IMR-90 (cell line): Measurements from ENCODE around the gene CNKSR3. TPM values are rescaled to one million over a fixed set of nuclear protein-coding genes. Genes with fewer than 3 reads are reported as not detected.

ENCODE experiments used
- ATAC-seq: fragments of 200-7000 bp; cut with Tn5 transposase; 2 replicates; pipeline ENCODE4 v1.9.1; 2020; ENCODE audit warnings: low read depth, mild to moderate bottlenecking, moderate library complexity
- BruUV-seq: library from RNA; stranded (reverse); fragments of 400-500 nt; replicated peaks from 2 replicates; lab custom pipeline; 2021; lab: Mats Ljungman, UMichigan
- CTCF ChIA-PET: fragments of 300-600 bp; formaldehyde crosslinking; extraction: SDS; loops from one replicate; lab custom pipeline; 2021; ENCODE audit warnings: antibody characterized with exemption; lab: Yijun Ruan, JAX
- POLR2A ChIA-PET: fragments of 300-600 bp; sonication (Branson Sonifier 250); formaldehyde crosslinking; loops from one replicate; lab custom pipeline; 2022; ENCODE audit warnings: antibody characterized with exemption; ENCODE audit not compliant: unreplicated experiment; lab: Charles Lee
- DNase-seq: peaks from one replicate; pipeline ENCODE4 v3.0.0; 2013
- H2AFZ ChIP-seq: replicated peaks from 2 replicates; pipeline ENCODE3; 2013; ENCODE audit warnings: low read length, mild to moderate bottlenecking; ENCODE audit not compliant: poor library complexity
- H2AK5ac ChIP-seq: 2 replicates; pipeline ENCODE4 v1.6.1; 2013; ENCODE audit warnings: low read depth, low read length, inconsistent platforms
- H2AK9ac ChIP-seq: replicated peaks from 2 replicates; pipeline ENCODE3; 2013; ENCODE audit warnings: mild to moderate bottlenecking, low read depth, low read length, moderate library complexity; ENCODE audit not compliant: poor library complexity
- H2BK120ac ChIP-seq: 2 replicates; pipeline ENCODE4 v1.6.1; 2013; ENCODE audit warnings: low read depth, low read length, inconsistent platforms
- H2BK15ac ChIP-seq: 3 replicates; pipeline ENCODE4 v1.6.1; 2013; ENCODE audit warnings: low read depth, low read length, inconsistent platforms
- H2BK20ac ChIP-seq: 2 replicates; pipeline ENCODE4 v1.6.1; 2013; ENCODE audit warnings: low read depth, mild to moderate bottlenecking, inconsistent platforms, low read length, moderate library complexity
- H2BK5ac ChIP-seq: 2 replicates; pipeline ENCODE4 v1.6.1; 2013; ENCODE audit warnings: mild to moderate bottlenecking, low read depth, low read length, inconsistent platforms; ENCODE audit not compliant: poor library complexity, severe bottlenecking
- H3K14ac ChIP-seq: replicated peaks from 2 replicates; pipeline ENCODE4 v1.6.1; 2013; ENCODE audit warnings: low read depth, low read length, inconsistent platforms
- H3K18ac ChIP-seq: 2 replicates; pipeline ENCODE4 v1.6.1; 2013; ENCODE audit warnings: low read depth, low read length, control low read depth
- H3K23ac ChIP-seq: 2 replicates; pipeline ENCODE4 v1.6.1; 2013; ENCODE audit warnings: low read depth, low read length, inconsistent platforms
- H3K27ac ChIP-seq: 2 replicates; pipeline ENCODE4 v1.5.1; 2013; ENCODE audit warnings: mild to moderate bottlenecking, control low read depth, low read length; ENCODE audit not compliant: insufficient read depth
- H3K27me3 ChIP-seq: 2 replicates; pipeline ENCODE4 v1.6.1; 2013; ENCODE audit warnings: low read length; ENCODE audit not compliant: control insufficient read depth, insufficient read depth
- H3K36me3 ChIP-seq: 2 replicates; pipeline ENCODE4 v1.6.1; 2013; ENCODE audit warnings: low read length, mixed read lengths; ENCODE audit not compliant: control insufficient read depth, insufficient read depth
- H3K4ac ChIP-seq: 2 replicates; pipeline ENCODE4 v1.6.1; 2013; ENCODE audit warnings: low read depth, low read length, inconsistent platforms
- H3K4me1 ChIP-seq: 2 replicates; pipeline ENCODE4 v1.6.1; 2013; ENCODE audit warnings: low read length, mixed read lengths; ENCODE audit not compliant: control insufficient read depth, insufficient read depth
- H3K4me2 ChIP-seq: 2 replicates; pipeline ENCODE4 v1.6.1; 2013; ENCODE audit warnings: low read depth, mild to moderate bottlenecking, control low read depth, low read length, moderate library complexity
- H3K4me3 ChIP-seq: 2 replicates; pipeline ENCODE4 v1.5.1; 2013; ENCODE audit warnings: low read depth, mild to moderate bottlenecking, control low read depth, low read length, moderate library complexity; ENCODE audit not compliant: insufficient read depth
- H3K56ac ChIP-seq: 2 replicates; pipeline ENCODE4 v1.6.1; 2013; ENCODE audit warnings: low read length, inconsistent platforms; ENCODE audit not compliant: insufficient read depth; ENCODE audit errors: extremely low read depth
- H3K79me1 ChIP-seq, 2 experiments: 2 replicates each; pipeline ENCODE4 v1.6.1; 2013; ENCODE audit warnings: low read length in 2 of 2, inconsistent platforms in 1 of 2, low read depth in 1 of 2
- H3K9ac ChIP-seq: 2 replicates; pipeline ENCODE4 v1.6.1; 2013; ENCODE audit warnings: low read depth, low read length, control low read depth
- H3K9me1 ChIP-seq: 2 replicates; pipeline ENCODE4 v1.6.1; 2013; ENCODE audit warnings: low read length, inconsistent platforms; ENCODE audit not compliant: insufficient read depth
- H3K9me3 ChIP-seq: 2 replicates; pipeline ENCODE4 v1.6.1; 2013; ENCODE audit warnings: low read length; ENCODE audit not compliant: control insufficient read depth, insufficient read depth
- H4K20me1 ChIP-seq: 2 replicates; pipeline ENCODE4 v1.6.1; 2013; ENCODE audit warnings: low read length, inconsistent platforms; ENCODE audit not compliant: insufficient read depth
- H4K5ac ChIP-seq: 2 replicates; pipeline ENCODE4 v1.6.1; 2013; ENCODE audit warnings: mild to moderate bottlenecking, low read depth, low read length, control low read depth
- H4K8ac ChIP-seq, 2 experiments: 2 replicates each; pipeline ENCODE4 v1.6.1; 2013; ENCODE audit warnings: low read depth in 2 of 2, low read length in 2 of 2, control low read depth in 1 of 2, inconsistent platforms in 1 of 2
- H4K91ac ChIP-seq: 2 replicates; pipeline ENCODE4 v1.6.1; 2013; ENCODE audit warnings: low read depth, low read length, inconsistent platforms; ENCODE audit not compliant: insufficient read depth
- BHLHE40 ChIP-seq: fragments of 150-350 bp; IDR thresholded peaks from 2 replicates; pipeline ENCODE4 v1.6.1; 2016; ENCODE audit warnings: mild to moderate bottlenecking, low read depth, low read length
- CEBPB ChIP-seq: IDR thresholded peaks from 2 replicates; pipeline ENCODE4 v1.6.1; 2012; ENCODE audit warnings: low read depth, low read length, improper control_type of control experiment
- CHD1 ChIP-seq: IDR thresholded peaks from 2 replicates; pipeline ENCODE4 v1.6.1; 2012; ENCODE audit warnings: low read depth, low read length, improper control_type of control experiment
- MAZ ChIP-seq: IDR thresholded peaks from 2 replicates; pipeline ENCODE4 v1.6.1; 2012; ENCODE audit warnings: low read depth, mild to moderate bottlenecking, low read length, improper control_type of control experiment, moderate library complexity, borderline replicate concordance
- MXI1 ChIP-seq: IDR thresholded peaks from 2 replicates; pipeline ENCODE4 v1.6.1; 2012; ENCODE audit warnings: low read depth, mild to moderate bottlenecking, low read length, moderate library complexity, borderline replicate concordance
- NFE2L2 ChIP-seq: fragments of 150-350 bp; IDR thresholded peaks from 2 replicates; pipeline ENCODE4 v1.6.1; 2016; ENCODE audit warnings: low read depth, mild to moderate bottlenecking, low read length
- RCOR1 ChIP-seq: IDR thresholded peaks from 2 replicates; pipeline ENCODE4 v1.6.1; 2012; ENCODE audit warnings: mild to moderate bottlenecking, low read length, improper control_type of control experiment; ENCODE audit not compliant: insufficient replicate concordance
- SMC3 ChIP-seq: fragments of 150-350 bp; IDR thresholded peaks from 2 replicates; pipeline ENCODE4 v1.6.1; 2016; ENCODE audit warnings: low read depth, mild to moderate bottlenecking, antibody characterized with exemption, low read length, moderate library complexity
- WGBS, 2 experiments: methylation state at CpG; one replicate each; pipeline versions ENCODE4 v1.1.5 to v1.1.7; 2013; ENCODE audit warnings: missing lambda C conversion rate in 2 of 2; ENCODE audit not compliant: insufficient read length in 1 of 2; ENCODE audit errors: extremely low coverage in 2 of 2; 5-methylcytosine and 5-hydroxymethylcytosine counted together
- dilution Hi-C: fragments of 300-500 bp; cut with HindIII; formaldehyde crosslinking; loops from one replicate; pipeline ENCODE4 v1.14.3; 2018; ENCODE audit warnings: low sequenced_read_pairs; ENCODE audit not compliant: unreplicated experiment
- in situ Hi-C: fragments of 300-500 bp; cut with MboI; formaldehyde crosslinking; loops from 3 replicates; pipeline ENCODE4 v1.14.3; 2019; ENCODE audit warnings: low sequenced_read_pairs, inconsistent platforms, mixed read lengths
- intact Hi-C: fragments of 100-400 bp; cut with micrococcal nuclease; formaldehyde crosslinking; loops from 2 replicates; pipeline ENCODE4 v1.10.0; 2022
- polyA plus RNA-seq, 3 experiments: library from polyadenylated mRNA; depleted of rRNA; stranded (reverse); fragments of >200 nt; gene quantifications; 2 replicates each; pipeline ENCODE4 v1.2.3, GENCODE V29; 2012; ENCODE audit warnings: low replicate concordance in 1 of 3
- total RNA-seq: library from RNA; depleted of rRNA; stranded (reverse); fragments of >200 nt; gene quantifications from 2 replicates; pipeline ENCODE4 v1.2.3, GENCODE V29; 2012

CNKSR3 gene
- total and polyA plus RNA-seq, 2 of the 4 experiments (the other 2 are of a cell fraction): 6.7 to 15.8 TPM

- Histone ChIP-seq H3K4ac (no peak overlapping the region), H3K4me1 (peaks cover 2% of the 10 kb centered on the region; the same call in 1 of the 2 replicates), H3K4me2 (no peak overlapping the region), H3K9me1 (peaks cover 2% of the 10 kb centered on the region; the same call in 1 of the 2 replicates), H4K20me1 (no peaks in the 10 kb centered on the region), H2BK120ac (no peak overlapping the region), H3K4me3 (no peak overlapping the region), H3K79me1 (peaks cover 9 to 11% of the 10 kb centered on the region in 2 experiments; a peak in 1 of 4 replicates), H3K36me3 (peaks cover 14% of the 10 kb centered on the region), H3K9ac (no peak overlapping the region), H3K9me3 (no peaks in the 10 kb centered on the region), H3K18ac (no peak overlapping the region), H3K27me3 (no peaks in the 10 kb centered on the region), H3K14ac (no peak overlapping the region), H3K27ac (no peak overlapping the region), H2AK9ac (no peak overlapping the region), H3K56ac (no peak overlapping the region), H3K23ac (no peak overlapping the region), H4K5ac (no peak overlapping the region), H2AFZ (no peak overlapping the region), H2BK15ac (no peak overlapping the region), H2AK5ac (no peak overlapping the region), H4K91ac (no peak overlapping the region), H2BK20ac (no peak overlapping the region), H4K8ac (no peak overlapping the region), H2BK5ac (no peak overlapping the region)
- CTCF ChIA-PET: no interaction called here
- dilution Hi-C loops (no loop called here), in situ Hi-C loops (no loop called here), intact Hi-C loops (no loop called here)
- BruUV-seq: no TSS peak
- 100% methylated on average over 3 of the region's 4 CpGs; no CpG with 5 or more reads in 1 of the 2 experiments for WGBS, 2 experiments
- ATAC-seq (no peak), DNase-seq (no peak)
- TF ChIP-seq CEBPB (no peak), MAZ (no peak), BHLHE40 (no peak), CHD1 (no peak), RCOR1 (no peak), NFE2L2 (no peak), MXI1 (no peak), SMC3 (no peak)
- POLR2A ChIA-PET: no interaction called here
Observed at GRCh38 chr6:154425034-154425433, 85.5 kb downstream of the CNKSR3 start.
